B cell (primary cell): ENCODE measurements around the gene NLGN1. TPM values are rescaled to one million over a fixed set of nuclear protein-coding genes. Genes with fewer than 3 reads are reported as not detected.

Source experiments
- ATAC-seq: fragments of 200-7000 bp; cut with Tn5 transposase; one replicate; pipeline ENCODE4 v1.10.0; 2021; ENCODE audit warnings: low read depth, mild to moderate bottlenecking, moderate number of reproducible peaks, moderate library complexity
- CTCF ChIA-PET: fragments of 350-600 bp; sonication (Branson Sonifier 250); formaldehyde crosslinking; loops from one replicate; lab custom pipeline; 2021; ENCODE audit warnings: antibody characterized with exemption, inconsistent platforms; lab: Charles Lee
- POLR2A ChIA-PET: fragments of 350-600 bp; sonication (Branson Sonifier 250); formaldehyde crosslinking; loops from one replicate; lab custom pipeline; 2021; ENCODE audit warnings: antibody characterized with exemption; lab: Charles Lee
- DNase-seq: peaks from one replicate; pipeline ENCODE4 v3.0.0; 2013
- H2AFZ ChIP-seq: 2 replicates; pipeline ENCODE4 v1.6.1; 2012; ENCODE audit warnings: mild to moderate bottlenecking, low read depth, low read length; ENCODE audit not compliant: insufficient read depth, poor library complexity, severe bottlenecking
- H3K27ac ChIP-seq, 2 donors: 1 replicate in 1 of 2; 2 replicates in 1 of 2; pipeline ENCODE4 v1.5.1; 2012 to 2013; ENCODE audit warnings: low read length in 2 of 2, mild to moderate bottlenecking in 2 of 2, moderate library complexity in 1 of 2
- H3K27me3 ChIP-seq, 4 experiments: fragments of 200-600 bp in 1 of 4; sonication (generic) in 1 of 4; replicated peaks in 1 of 4; 1 replicate in 2 of 4; 2 replicates in 2 of 4; pipeline versions ENCODE4 v1.6.1 to v1.7.0; 2013 to 2016; ENCODE audit warnings: low read length in 3 of 4, mild to moderate bottlenecking in 2 of 4, mixed read lengths in 1 of 4, moderate library complexity in 1 of 4; ENCODE audit not compliant: insufficient read depth in 4 of 4, control insufficient read depth in 3 of 4; ENCODE audit errors: control extremely low read depth in 1 of 4
- H3K36me3 ChIP-seq, 2 experiments: replicated peaks in 1 of 2; 1 replicate in 1 of 2; 2 replicates in 1 of 2; pipeline versions ENCODE4 v1.6.1 to v1.7.1; 2013; ENCODE audit warnings: low read length in 1 of 2; ENCODE audit not compliant: insufficient read depth in 2 of 2, control insufficient read depth in 1 of 2; ENCODE audit errors: control extremely low read depth in 1 of 2, extremely low read depth in 1 of 2
- H3K4me1 ChIP-seq, 2 donors: fragments of 200-600 bp in 1 of 2; sonication (generic) in 1 of 2; 1 replicate in 1 of 2; 2 replicates in 1 of 2; pipeline versions ENCODE4 v1.5.1 to v1.6.1; 2013 to 2017; ENCODE audit warnings: low read length in 2 of 2; ENCODE audit not compliant: control insufficient read depth in 2 of 2, insufficient read depth in 2 of 2
- H3K4me2 ChIP-seq: replicated peaks from 2 replicates; pipeline ENCODE3; 2012; ENCODE audit warnings: mild to moderate bottlenecking, low read depth, low read length; ENCODE audit not compliant: poor library complexity, severe bottlenecking
- H3K4me3 ChIP-seq, 5 experiments: fragments of 200-600 bp in 1 of 5; sonication (generic) in 1 of 5; 1 replicate in 3 of 5; 2 replicates in 2 of 5; pipeline versions ENCODE4 v1.5.1 to v1.7.0; 2011 to 2016; ENCODE audit warnings: low read length in 4 of 5, mild to moderate bottlenecking in 4 of 5, low read depth in 2 of 5, control low read depth in 1 of 5, moderate library complexity in 1 of 5; ENCODE audit not compliant: insufficient read depth in 1 of 5; ENCODE audit errors: control extremely low read depth in 1 of 5, extremely low read depth in 1 of 5
- H3K79me2 ChIP-seq: fragments of 200-600 bp; sonication (generic); one replicate; pipeline ENCODE4 v1.6.0; 2016; ENCODE audit warnings: low read length; ENCODE audit not compliant: control insufficient read depth, insufficient read depth
- H3K9ac ChIP-seq: fragments of 200-600 bp; sonication (generic); 2 replicates; pipeline ENCODE4 v1.6.1; 2017; ENCODE audit warnings: mild to moderate bottlenecking, low read length, moderate library complexity
- H3K9me3 ChIP-seq, 3 donors: one replicate each; pipeline versions ENCODE4 v1.6.1 to v1.7.1; 2013; ENCODE audit warnings: low read length in 2 of 3; ENCODE audit not compliant: control insufficient read depth in 2 of 3, insufficient read depth in 1 of 3; ENCODE audit errors: control extremely low read depth in 1 of 3
- H4K20me1 ChIP-seq: 2 replicates; pipeline ENCODE4 v1.6.0; 2012; ENCODE audit warnings: mild to moderate bottlenecking, low read length; ENCODE audit not compliant: insufficient read depth, control insufficient read depth, poor library complexity, severe bottlenecking
- H3K27ac Mint-ChIP-seq: one replicate; pipeline ENCODE4 v1.8.0; 2021; ENCODE audit warnings: mixed read lengths
- H3K27me3 Mint-ChIP-seq: one replicate; pipeline ENCODE4 v1.8.0; 2021; ENCODE audit warnings: mixed read lengths
- H3K4me1 Mint-ChIP-seq: one replicate; pipeline ENCODE4 v1.8.0; 2021; ENCODE audit warnings: mixed read lengths
- H3K4me3 Mint-ChIP-seq: one replicate; pipeline ENCODE4 v1.8.0; 2021; ENCODE audit warnings: mixed read lengths
- H3K9me3 Mint-ChIP-seq: one replicate; pipeline ENCODE4 v1.8.0; 2022; ENCODE audit warnings: mixed read lengths; ENCODE audit not compliant: insufficient read depth
- EZH2 ChIP-seq: IDR thresholded peaks from 2 replicates; pipeline ENCODE4 v1.6.1; 2012; ENCODE audit warnings: borderline replicate concordance, low read depth, mild to moderate bottlenecking, moderate library complexity, low read length; ENCODE audit not compliant: insufficient read depth, poor library complexity, severe bottlenecking
- WGBS: methylation state at CpG from one replicate; pipeline ENCODE4 v1.1.5; 2013; ENCODE audit warnings: missing lambda C conversion rate; ENCODE audit not compliant: insufficient coverage; 5-methylcytosine and 5-hydroxymethylcytosine counted together
- intact Hi-C: fragments of 100-400 bp; cut with micrococcal nuclease; formaldehyde crosslinking; loops from one replicate; pipeline ENCODE4 v1.10.0; 2022
- polyA plus RNA-seq: library from polyadenylated mRNA; depleted of rRNA; stranded (reverse); fragments of >200 nt; gene quantifications from 2 replicates; pipeline ENCODE4 v1.2.3, GENCODE V29; 2012
- total RNA-seq, 2 donors: library from RNA; stranded (reverse); fragments of 120-200 nt in 1 of 2; gene quantifications; 1 replicate in 1 of 2; 2 replicates in 1 of 2; pipeline versions ENCODE4 v1.2.3 to v1.2.4, GENCODE V29; 2013 to 2022
- TF ChIP-seq, protein P1 (sequence below): fragments of 200-600 bp; IDR thresholded peaks from one replicate; pipeline ENCODE4 v1.8.0; 2022; ENCODE audit warnings: antibody characterized with exemption, mild to moderate bottlenecking

Gene NLGN1
- total and polyA plus RNA-seq, 2 donors (not counting 1 experiment from before 2014, with no cell fraction given) = not detected

- intact Hi-C loops = no loop called here
- Histone ChIP-seq H3K36me3 (no peaks in the 10 kb centered on the region), H3K4me2 (no peak overlapping the region), H2AFZ (no peak overlapping the region), H3K79me2 (no peaks in the 10 kb centered on the region), H3K4me1 (no peaks in the 10 kb centered on the region), H3K4me3 (no peak overlapping the region), H4K20me1 (no peaks in the 10 kb centered on the region), H3K9ac (no peak overlapping the region), H3K27ac (no peak overlapping the region), H3K27me3 (no peaks in the 10 kb centered on the region), H3K9me3 (no peaks in the 10 kb centered on the region)
- DNase-seq (no peak), ATAC-seq (no peak)
- Mint-ChIP-seq H3K4me3 (no peak overlapping the region), H3K9me3 (no peaks in the 10 kb centered on the region), H3K27me3 (no peaks in the 10 kb centered on the region), H3K27ac (no peak overlapping the region), H3K4me1 (no peaks in the 10 kb centered on the region)
- POLR2A ChIA-PET = no interaction called here
- CTCF ChIA-PET = no interaction called here
- TF ChIP-seq, protein P1, sequence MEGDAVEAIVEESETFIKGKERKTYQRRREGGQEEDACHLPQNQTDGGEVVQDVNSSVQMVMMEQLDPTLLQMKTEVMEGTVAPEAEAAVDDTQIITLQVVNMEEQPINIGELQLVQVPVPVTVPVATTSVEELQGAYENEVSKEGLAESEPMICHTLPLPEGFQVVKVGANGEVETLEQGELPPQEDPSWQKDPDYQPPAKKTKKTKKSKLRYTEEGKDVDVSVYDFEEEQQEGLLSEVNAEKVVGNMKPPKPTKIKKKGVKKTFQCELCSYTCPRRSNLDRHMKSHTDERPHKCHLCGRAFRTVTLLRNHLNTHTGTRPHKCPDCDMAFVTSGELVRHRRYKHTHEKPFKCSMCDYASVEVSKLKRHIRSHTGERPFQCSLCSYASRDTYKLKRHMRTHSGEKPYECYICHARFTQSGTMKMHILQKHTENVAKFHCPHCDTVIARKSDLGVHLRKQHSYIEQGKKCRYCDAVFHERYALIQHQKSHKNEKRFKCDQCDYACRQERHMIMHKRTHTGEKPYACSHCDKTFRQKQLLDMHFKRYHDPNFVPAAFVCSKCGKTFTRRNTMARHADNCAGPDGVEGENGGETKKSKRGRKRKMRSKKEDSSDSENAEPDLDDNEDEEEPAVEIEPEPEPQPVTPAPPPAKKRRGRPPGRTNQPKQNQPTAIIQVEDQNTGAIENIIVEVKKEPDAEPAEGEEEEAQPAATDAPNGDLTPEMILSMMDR = no peak
- TF ChIP-seq EZH2 = no peak
Measured at GRCh38 chr3:174193604-174194003, 796.1 kb downstream of the NLGN1 start.

- Histone ChIP-seq H3K27me3 (no peaks in the 10 kb centered on the region), H2AFZ (no peak overlapping the region), H3K79me2 (no peaks in the 10 kb centered on the region), H3K36me3 (no peaks in the 10 kb centered on the region), H3K4me3 (no peak overlapping the region), H3K4me1 (no peaks in the 10 kb centered on the region), H3K27ac (no peak overlapping the region), H4K20me1 (no peaks in the 10 kb centered on the region), H3K9ac (no peak overlapping the region), H3K9me3 (no peaks in the 10 kb centered on the region), H3K4me2 (no peak overlapping the region)
- intact Hi-C loops = no loop called here
- no peak overlapping the region for H3K27ac Mint-ChIP-seq
- H3K9me3 Mint-ChIP-seq = no peaks in the 10 kb centered on the region
- H3K27me3 Mint-ChIP-seq = no peaks in the 10 kb centered on the region
- no CpG with 5 or more reads among the region's 5 CpGs for WGBS
- H3K4me1 Mint-ChIP-seq = no peaks in the 10 kb centered on the region
- H3K4me3 Mint-ChIP-seq = no peak overlapping the region
- POLR2A ChIA-PET = no interaction called here
- ATAC-seq = no peak
- TF ChIP-seq, protein P1 = no peak
- TF ChIP-seq EZH2 = no peak
- CTCF ChIA-PET = no interaction called here
- DNase-seq = no peak
Measured at GRCh38 chr3:174197416-174197815, 799.9 kb downstream of the NLGN1 start.
